ENCODE data around the gene ARRB1.

The ARRB1 gene

DNA sequence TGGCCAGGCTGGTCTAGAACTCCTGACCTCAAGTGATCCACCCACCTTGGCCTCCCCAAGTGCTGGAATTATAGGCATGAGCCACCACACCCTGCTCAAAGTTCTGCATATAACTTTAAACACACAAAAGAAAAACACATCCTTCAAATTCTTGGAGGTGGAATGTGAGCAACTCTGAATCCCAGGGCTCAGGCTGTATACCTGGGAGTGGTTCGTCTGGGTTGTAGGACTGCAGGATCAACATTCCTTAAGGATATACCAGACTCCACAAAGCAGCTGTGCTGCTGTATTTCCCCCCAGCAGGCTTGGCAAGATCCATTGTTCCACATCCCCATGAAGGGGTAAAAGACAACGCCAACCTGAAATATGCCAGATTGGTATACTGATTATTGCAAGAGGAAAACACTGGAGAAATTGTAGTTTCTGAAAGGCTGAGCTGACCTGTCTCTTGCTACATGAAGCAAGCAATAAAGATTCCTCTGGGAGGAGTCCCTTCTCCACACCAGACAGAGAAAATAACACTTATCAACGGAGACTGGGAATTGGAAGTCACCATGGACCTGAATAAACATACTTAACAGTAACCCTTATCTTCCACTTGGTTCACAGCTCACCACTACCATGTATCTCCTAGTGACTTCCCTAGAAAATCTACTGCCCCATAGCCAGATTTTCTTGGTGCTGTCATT, 35.6 kb upstream of the ARRB1 start:
- Histone ChIP-seq H3K4me2 (ENCODE audit: low read depth, low read length) (no peak overlapping the region), H2AFZ (ENCODE audit: low read length) (no peak overlapping the region), H3K9ac (ENCODE audit: low read length) (no peak overlapping the region), H3K4me3 (ENCODE audit: low read length) (no peak overlapping the region), H3K27ac (ENCODE audit: low read length) (no peak overlapping the region), H3F3A (ENCODE audit: insufficient read depth, low read length) (no peaks in the 10 kb centered on the region), H4K20me1 (ENCODE audit: insufficient read depth, low read length) (no peaks in the 10 kb centered on the region), H3K27me3 (replicated peaks; ENCODE audit: insufficient read depth, low read length) (peaks cover 20% of the 10 kb centered on the region), H3K79me2 (ENCODE audit: low read length) (no peaks in the 10 kb centered on the region), H3K9me2 (replicated peaks; ENCODE audit: insufficient read depth, low read length) (no peaks in the 10 kb centered on the region), H3K9me3 (replicated peaks; ENCODE audit: insufficient read depth, low read length) (no peaks in the 10 kb centered on the region), H3K36me3 (replicated peaks; ENCODE audit: insufficient read depth, low read length) (no peaks in the 10 kb centered on the region), H3K4me1 (ENCODE audit: low read length) (peaks cover 4% of the 10 kb centered on the region)
- TF ChIP-seq, protein P1, sequence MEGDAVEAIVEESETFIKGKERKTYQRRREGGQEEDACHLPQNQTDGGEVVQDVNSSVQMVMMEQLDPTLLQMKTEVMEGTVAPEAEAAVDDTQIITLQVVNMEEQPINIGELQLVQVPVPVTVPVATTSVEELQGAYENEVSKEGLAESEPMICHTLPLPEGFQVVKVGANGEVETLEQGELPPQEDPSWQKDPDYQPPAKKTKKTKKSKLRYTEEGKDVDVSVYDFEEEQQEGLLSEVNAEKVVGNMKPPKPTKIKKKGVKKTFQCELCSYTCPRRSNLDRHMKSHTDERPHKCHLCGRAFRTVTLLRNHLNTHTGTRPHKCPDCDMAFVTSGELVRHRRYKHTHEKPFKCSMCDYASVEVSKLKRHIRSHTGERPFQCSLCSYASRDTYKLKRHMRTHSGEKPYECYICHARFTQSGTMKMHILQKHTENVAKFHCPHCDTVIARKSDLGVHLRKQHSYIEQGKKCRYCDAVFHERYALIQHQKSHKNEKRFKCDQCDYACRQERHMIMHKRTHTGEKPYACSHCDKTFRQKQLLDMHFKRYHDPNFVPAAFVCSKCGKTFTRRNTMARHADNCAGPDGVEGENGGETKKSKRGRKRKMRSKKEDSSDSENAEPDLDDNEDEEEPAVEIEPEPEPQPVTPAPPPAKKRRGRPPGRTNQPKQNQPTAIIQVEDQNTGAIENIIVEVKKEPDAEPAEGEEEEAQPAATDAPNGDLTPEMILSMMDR (IDR thresholded peaks at IDR 0.05; ENCODE audit: low read length), result no peak
- TF ChIP-seq EZH2phosphoT487 (IDR thresholded peaks at IDR 0.05; ENCODE audit: low read length) (no peak), EZH2 (optimal IDR thresholded peaks at IDR 0.05; ENCODE audit: low read depth, low read length) (no peak)
- DNase-seq, result no peak

GRCh38 chr11:75384438-75385080, 33.1 kb upstream of the ARRB1 start:
- H3F3A ChIP-seq (ENCODE audit: insufficient read depth, low read length), result no peaks in the 10 kb centered on the region
- H3K9ac ChIP-seq (ENCODE audit: low read length), result no peak overlapping the region
- H3K4me1 ChIP-seq (ENCODE audit: low read length), result peaks cover 4% of the 10 kb centered on the region
- TF ChIP-seq, protein P1 (IDR thresholded peaks at IDR 0.05; ENCODE audit: low read length), result peak; percentile 95
- TF ChIP-seq EZH2phosphoT487 (IDR thresholded peaks at IDR 0.05; ENCODE audit: low read length), result no peak
- TF ChIP-seq EZH2 (optimal IDR thresholded peaks at IDR 0.05; ENCODE audit: low read depth, low read length), result no peak
- no peak overlapping the region for H3K27ac ChIP-seq (ENCODE audit: low read length)
- H3K27me3 ChIP-seq (replicated peaks; ENCODE audit: insufficient read depth, low read length), result peaks cover 20% of the 10 kb centered on the region
- peak; percentile 58 for DNase-seq
- no peaks in the 10 kb centered on the region for H4K20me1 ChIP-seq (ENCODE audit: insufficient read depth, low read length)
- no peak overlapping the region for H3K4me3 ChIP-seq (ENCODE audit: low read length)
- H3K36me3 ChIP-seq (replicated peaks; ENCODE audit: insufficient read depth, low read length), result no peaks in the 10 kb centered on the region
- H3K79me2 ChIP-seq (ENCODE audit: low read length), result no peaks in the 10 kb centered on the region
- H3K4me2 ChIP-seq (ENCODE audit: low read depth, low read length), result peak overlapping the region; percentile 29; the same call in 1 of the 2 replicates
- no peaks in the 10 kb centered on the region for H3K9me2 ChIP-seq (replicated peaks; ENCODE audit: insufficient read depth, low read length)
- no peaks in the 10 kb centered on the region for H3K9me3 ChIP-seq (replicated peaks; ENCODE audit: insufficient read depth, low read length)
- H2AFZ ChIP-seq (ENCODE audit: low read length), result 0 out of 2 replicates have a peak overlapping the region, but pooled peaks have one; percentile 33

DNA sequence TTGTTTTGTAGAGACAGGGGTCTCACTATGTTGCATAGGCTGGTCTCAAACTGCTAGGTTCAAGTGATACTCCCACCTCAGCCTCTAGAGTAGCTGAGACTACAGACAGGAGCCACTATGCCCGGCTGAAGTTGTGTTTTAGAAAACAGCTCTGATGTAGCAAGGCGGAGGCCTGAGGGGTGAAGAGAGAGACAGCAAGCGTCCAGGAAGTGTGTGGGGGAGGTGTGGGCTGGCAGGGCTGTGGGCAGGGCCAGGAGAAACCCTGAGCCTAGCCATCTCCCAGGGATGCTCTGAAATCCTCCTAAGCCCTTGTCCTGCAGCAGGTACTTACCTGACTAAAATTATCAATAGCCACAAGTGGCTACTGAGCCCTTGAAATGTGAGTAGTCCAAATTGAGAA, 31.8 kb upstream of the ARRB1 start:
- H2AFZ ChIP-seq (ENCODE audit: low read length), result no peak overlapping the region
- no peak overlapping the region for H3K4me3 ChIP-seq (ENCODE audit: low read length)
- no peaks in the 10 kb centered on the region for H3K9me2 ChIP-seq (replicated peaks; ENCODE audit: insufficient read depth, low read length)
- no peak overlapping the region for H3K9ac ChIP-seq (ENCODE audit: low read length)
- H3K4me1 ChIP-seq (ENCODE audit: low read length), result no peaks in the 10 kb centered on the region
- no peaks in the 10 kb centered on the region for H3K79me2 ChIP-seq (ENCODE audit: low read length)
- no peaks in the 10 kb centered on the region for H3K36me3 ChIP-seq (replicated peaks; ENCODE audit: insufficient read depth, low read length)
- no peaks in the 10 kb centered on the region for H3K9me3 ChIP-seq (replicated peaks; ENCODE audit: insufficient read depth, low read length)
- no peaks in the 10 kb centered on the region for H4K20me1 ChIP-seq (ENCODE audit: insufficient read depth, low read length)
- no peak overlapping the region for H3K4me2 ChIP-seq (ENCODE audit: low read depth, low read length)
- DNase-seq, result no peak
- H3K27ac ChIP-seq (ENCODE audit: low read length), result no peak overlapping the region
- H3F3A ChIP-seq (ENCODE audit: insufficient read depth, low read length), result no peaks in the 10 kb centered on the region
- H3K27me3 ChIP-seq (replicated peaks; ENCODE audit: insufficient read depth, low read length), result peaks cover 20% of the 10 kb centered on the region
- TF ChIP-seq EZH2 (optimal IDR thresholded peaks at IDR 0.05; ENCODE audit: low read depth, low read length), result no peak
- TF ChIP-seq, protein P1 (IDR thresholded peaks at IDR 0.05; ENCODE audit: low read length), result no peak
- no peak for TF ChIP-seq EZH2phosphoT487 (IDR thresholded peaks at IDR 0.05; ENCODE audit: low read length)
